Measurements from ENCODE around the gene KIF5A.

KIF5A gene

GRCh38 chr12:57524814-57525614 lies 24.8 kb upstream of the KIF5A start:
- TF ChIP-seq TCF4 (CRISPR knock-in tag; IDR thresholded peaks at IDR 0.05; ENCODE audit: borderline replicate concordance) = no peak
- TF ChIP-seq BACH2 (CRISPR knock-in tag; IDR thresholded peaks at IDR 0.05; ENCODE audit: borderline replicate concordance) = no peak
- TF ChIP-seq ZFP30 (CRISPR knock-in tag; IDR thresholded peaks at IDR 0.05) = no peak
- TF ChIP-seq TOX (CRISPR knock-in tag; IDR thresholded peaks at IDR 0.05; ENCODE audit: borderline replicate concordance) = no peak
- ATAC-seq = no peak

- ATAC-seq = no peak
- TF ChIP-seq CSDC2 (CRISPR knock-in tag; IDR thresholded peaks at IDR 0.05) (no peak), TOX (CRISPR knock-in tag; IDR thresholded peaks at IDR 0.05; ENCODE audit: borderline replicate concordance) (no peak), SNAI2 (CRISPR knock-in tag; IDR thresholded peaks at IDR 0.05) (no peak), ZC3H10 (CRISPR knock-in tag; IDR thresholded peaks at IDR 0.05) (no peak), ARNTL (CRISPR knock-in tag; IDR thresholded peaks at IDR 0.05; ENCODE audit: borderline replicate concordance, low read depth) (no peak), RARB (CRISPR knock-in tag; IDR thresholded peaks at IDR 0.05) (no peak), CSRNP3 (CRISPR knock-in tag; IDR thresholded peaks at IDR 0.05) (no peak), ISL1 (CRISPR knock-in tag; IDR thresholded peaks at IDR 0.05) (no peak), ZNF565 (CRISPR knock-in tag; conservative IDR thresholded peaks at IDR 0.05; ENCODE audit: low read depth) (no peak), GLIS3 (CRISPR knock-in tag; IDR thresholded peaks at IDR 0.05) (no peak), OSR1 (CRISPR knock-in tag; IDR thresholded peaks at IDR 0.05) (no peak), PATZ1 (CRISPR knock-in tag; IDR thresholded peaks at IDR 0.05; ENCODE audit: borderline replicate concordance) (no peak), ESRRG (CRISPR knock-in tag; IDR thresholded peaks at IDR 0.05) (no peak), PPARA (CRISPR knock-in tag; IDR thresholded peaks at IDR 0.05; ENCODE audit: borderline replicate concordance) (no peak), CREB5 (CRISPR knock-in tag; IDR thresholded peaks at IDR 0.05; ENCODE audit: low read depth) (no peak), ZFP30 (CRISPR knock-in tag; IDR thresholded peaks at IDR 0.05) (no peak), BACH2 (CRISPR knock-in tag; IDR thresholded peaks at IDR 0.05; ENCODE audit: borderline replicate concordance) (no peak), ZNF70 (CRISPR knock-in tag; IDR thresholded peaks at IDR 0.05) (no peak)
- TF ChIP-seq, protein P1, sequence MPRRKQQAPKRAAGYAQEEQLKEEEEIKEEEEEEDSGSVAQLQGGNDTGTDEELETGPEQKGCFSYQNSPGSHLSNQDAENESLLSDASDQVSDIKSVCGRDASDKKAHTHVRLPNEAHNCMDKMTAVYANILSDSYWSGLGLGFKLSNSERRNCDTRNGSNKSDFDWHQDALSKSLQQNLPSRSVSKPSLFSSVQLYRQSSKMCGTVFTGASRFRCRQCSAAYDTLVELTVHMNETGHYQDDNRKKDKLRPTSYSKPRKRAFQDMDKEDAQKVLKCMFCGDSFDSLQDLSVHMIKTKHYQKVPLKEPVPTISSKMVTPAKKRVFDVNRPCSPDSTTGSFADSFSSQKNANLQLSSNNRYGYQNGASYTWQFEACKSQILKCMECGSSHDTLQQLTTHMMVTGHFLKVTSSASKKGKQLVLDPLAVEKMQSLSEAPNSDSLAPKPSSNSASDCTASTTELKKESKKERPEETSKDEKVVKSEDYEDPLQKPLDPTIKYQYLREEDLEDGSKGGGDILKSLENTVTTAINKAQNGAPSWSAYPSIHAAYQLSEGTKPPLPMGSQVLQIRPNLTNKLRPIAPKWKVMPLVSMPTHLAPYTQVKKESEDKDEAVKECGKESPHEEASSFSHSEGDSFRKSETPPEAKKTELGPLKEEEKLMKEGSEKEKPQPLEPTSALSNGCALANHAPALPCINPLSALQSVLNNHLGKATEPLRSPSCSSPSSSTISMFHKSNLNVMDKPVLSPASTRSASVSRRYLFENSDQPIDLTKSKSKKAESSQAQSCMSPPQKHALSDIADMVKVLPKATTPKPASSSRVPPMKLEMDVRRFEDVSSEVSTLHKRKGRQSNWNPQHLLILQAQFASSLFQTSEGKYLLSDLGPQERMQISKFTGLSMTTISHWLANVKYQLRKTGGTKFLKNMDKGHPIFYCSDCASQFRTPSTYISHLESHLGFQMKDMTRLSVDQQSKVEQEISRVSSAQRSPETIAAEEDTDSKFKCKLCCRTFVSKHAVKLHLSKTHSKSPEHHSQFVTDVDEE (CRISPR knock-in tag; IDR thresholded peaks at IDR 0.05) = no peak
These were observed 24.0 kb upstream of the KIF5A start for GRCh38 chr12:57525615-57526383.

- no peak for ATAC-seq
- TF ChIP-seq TCF4 (CRISPR knock-in tag; IDR thresholded peaks at IDR 0.05; ENCODE audit: borderline replicate concordance) = no peak
- TF ChIP-seq GLIS3 (CRISPR knock-in tag; IDR thresholded peaks at IDR 0.05) = no peak
- no peak for TF ChIP-seq ZNF70 (CRISPR knock-in tag; IDR thresholded peaks at IDR 0.05)
- TF ChIP-seq ZNF565 (CRISPR knock-in tag; conservative IDR thresholded peaks at IDR 0.05; ENCODE audit: low read depth) = no peak
- no peak for TF ChIP-seq OSR1 (CRISPR knock-in tag; IDR thresholded peaks at IDR 0.05)
- no peak for TF ChIP-seq CSDC2 (CRISPR knock-in tag; IDR thresholded peaks at IDR 0.05)
- TF ChIP-seq, protein P1 (CRISPR knock-in tag; IDR thresholded peaks at IDR 0.05) = no peak
- no peak for TF ChIP-seq ZC3H10 (CRISPR knock-in tag; IDR thresholded peaks at IDR 0.05)
- TF ChIP-seq ZFP30 (CRISPR knock-in tag; IDR thresholded peaks at IDR 0.05) = no peak
- TF ChIP-seq ARNTL (CRISPR knock-in tag; IDR thresholded peaks at IDR 0.05; ENCODE audit: borderline replicate concordance, low read depth) = no peak
- TF ChIP-seq ZFP3 (CRISPR knock-in tag; IDR thresholded peaks at IDR 0.05) = no peak
- no peak for TF ChIP-seq PPARA (CRISPR knock-in tag; IDR thresholded peaks at IDR 0.05; ENCODE audit: borderline replicate concordance)
- no peak for TF ChIP-seq SNAI2 (CRISPR knock-in tag; IDR thresholded peaks at IDR 0.05)
- no peak for TF ChIP-seq RARB (CRISPR knock-in tag; IDR thresholded peaks at IDR 0.05)
- no peak for TF ChIP-seq ISL1 (CRISPR knock-in tag; IDR thresholded peaks at IDR 0.05)
These were observed 23.2 kb upstream of the KIF5A start for GRCh38 chr12:57526477-57527126.

All from SK-N-SH treated with all-trans-retinoic acid at 6 μM for 48 hours (cell line).